Progenitor cell of endocrine pancreas (in vitro differentiated cells): ENCODE data around the gene FASN. TPM values are rescaled to one million over a fixed set of nuclear protein-coding genes. Genes with fewer than 3 reads are reported as not detected.

Experiments used
- DNase-seq: peaks from one replicate; pipeline ENCODE4 v3.0.0; 2021; ENCODE audit warnings: low spot score; ENCODE audit not compliant: unreplicated experiment
- H3K27ac Mint-ChIP-seq: 2 replicates; pipeline ENCODE4 v1.8.0; 2021; ENCODE audit warnings: mild to moderate bottlenecking, moderate library complexity, mixed read lengths
- H3K27me3 Mint-ChIP-seq: 2 replicates; pipeline ENCODE4 v1.8.0; 2021; ENCODE audit warnings: mixed read lengths
- H3K36me3 Mint-ChIP-seq: 2 replicates; pipeline ENCODE4 v1.8.0; 2022; ENCODE audit warnings: mixed read lengths; ENCODE audit not compliant: insufficient read depth
- H3K4me1 Mint-ChIP-seq: 2 replicates; pipeline ENCODE4 v1.8.0; 2021; ENCODE audit warnings: low read depth, mixed read lengths
- H3K4me3 Mint-ChIP-seq: 2 replicates; pipeline ENCODE4 v1.8.0; 2021; ENCODE audit warnings: low read depth, mild to moderate bottlenecking, moderate library complexity, mixed read lengths
- H3K9me3 Mint-ChIP-seq: 2 replicates; pipeline ENCODE4 v1.8.0; 2021; ENCODE audit warnings: low read depth, mixed read lengths
- CTCF ChIP-seq: fragments of 200-600 bp; sonication (generic); IDR thresholded peaks from one replicate; pipeline ENCODE4 v1.5.0; 2021; ENCODE audit warnings: antibody characterized with exemption, mild to moderate bottlenecking; ENCODE audit not compliant: unreplicated experiment
- total RNA-seq: library from RNA; stranded (reverse); gene quantifications from 2 replicates; pipeline ENCODE4 v1.2.1, GENCODE V29; 2021

FASN gene
- total RNA-seq, 1 donor from 2014 or later = 308 TPM

GRCh38 chr17:82112181-82112913, 14.3 kb upstream of the FASN start:
- Mint-ChIP-seq H3K27ac (peak overlapping the region; percentile 27), H3K27me3 (no peaks in the 10 kb centered on the region), H3K4me3 (no peak overlapping the region), H3K9me3 (no peaks in the 10 kb centered on the region), H3K4me1 (peaks cover 14% of the 10 kb centered on the region), H3K36me3 (peaks cover 6% of the 10 kb centered on the region)
- no peak for TF ChIP-seq CTCF
- no peak for DNase-seq

DNA sequence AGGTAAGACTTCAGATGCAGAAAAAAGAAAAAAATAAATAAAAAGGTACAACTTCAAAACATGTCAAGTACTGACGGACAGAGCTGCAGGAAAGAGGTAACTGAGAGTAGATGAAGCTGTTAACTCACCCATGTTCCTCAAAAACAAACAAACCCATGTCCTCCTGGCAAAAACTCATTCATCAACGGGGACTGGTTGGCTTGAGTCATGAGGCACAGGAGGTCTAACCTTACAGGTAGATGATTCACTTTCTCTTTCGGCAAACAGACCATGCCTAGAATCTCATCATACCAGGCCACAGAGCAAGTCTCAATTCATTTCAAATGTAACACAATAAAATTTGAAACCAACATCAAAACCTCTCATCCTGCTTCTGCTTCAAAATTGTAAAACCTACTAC, 12.3 kb upstream of the FASN start:
- Mint-ChIP-seq H3K36me3 (peaks cover 6% of the 10 kb centered on the region), H3K4me1 (peaks cover 18% of the 10 kb centered on the region), H3K4me3 (no peak overlapping the region), H3K27me3 (no peaks in the 10 kb centered on the region), H3K27ac (no peak overlapping the region), H3K9me3 (no peaks in the 10 kb centered on the region)
- no peak for TF ChIP-seq CTCF
- no peak for DNase-seq

DNA sequence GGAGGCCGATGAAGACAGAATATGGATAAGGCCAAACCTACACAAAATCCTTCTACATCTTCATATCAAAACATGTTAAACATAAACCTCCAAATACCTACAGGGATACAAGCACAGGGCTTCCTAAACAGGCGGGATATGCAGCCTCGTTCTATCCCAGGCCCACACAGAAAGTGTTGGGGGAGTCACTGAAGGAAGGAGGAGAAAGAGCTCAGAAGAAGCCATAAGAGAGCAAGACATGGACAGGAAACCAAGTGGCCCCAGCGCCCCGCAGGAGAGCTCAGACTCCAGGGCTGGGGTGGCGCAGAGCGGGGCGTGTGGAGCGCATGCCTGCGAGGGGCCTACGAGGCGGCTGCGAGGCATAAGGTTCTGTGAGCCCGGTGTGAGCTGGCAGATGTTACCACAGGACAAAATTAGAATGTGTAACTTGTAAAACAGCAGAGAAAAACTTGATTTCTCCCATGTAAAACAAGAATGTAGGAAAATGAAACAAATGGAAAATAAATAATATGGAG, 11.0 kb upstream of the FASN start:
- no peak for DNase-seq
- Mint-ChIP-seq H3K27me3 (no peaks in the 10 kb centered on the region), H3K4me3 (no peak overlapping the region), H3K4me1 (peaks cover 24% of the 10 kb centered on the region), H3K36me3 (peaks cover 5% of the 10 kb centered on the region), H3K9me3 (no peaks in the 10 kb centered on the region), H3K27ac (peak overlapping the region; percentile 37)
- TF ChIP-seq CTCF = no peak

GRCh38 chr17:82108496-82108945, 10.5 kb upstream of the FASN start:
- Mint-ChIP-seq H3K4me3 (no peak overlapping the region), H3K27ac (no peak overlapping the region), H3K27me3 (no peaks in the 10 kb centered on the region), H3K36me3 (peaks cover 3% of the 10 kb centered on the region), H3K9me3 (no peaks in the 10 kb centered on the region), H3K4me1 (peaks cover 27% of the 10 kb centered on the region)
- DNase-seq = no peak
- no peak for TF ChIP-seq CTCF

DNA sequence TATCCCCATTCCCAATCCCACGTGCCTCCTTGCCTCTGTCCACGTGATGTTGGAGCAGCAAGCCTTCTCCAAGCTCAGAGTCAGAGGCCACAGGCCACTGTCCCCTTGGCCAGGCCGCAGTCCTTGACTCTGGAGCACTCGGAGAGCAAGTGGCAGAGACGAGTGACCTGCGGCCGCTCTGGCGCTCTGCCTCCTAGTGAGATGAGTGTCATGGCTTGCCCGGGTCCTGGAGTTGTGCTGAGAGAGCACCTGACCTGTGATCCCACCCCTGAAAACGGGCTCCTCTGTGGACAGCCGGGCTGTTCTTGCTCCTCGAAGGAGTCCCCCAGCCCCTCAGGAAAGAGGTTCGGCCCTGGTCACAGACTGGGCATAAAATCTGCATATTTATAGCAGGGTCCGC, 10.0 kb upstream of the FASN start:
- no peak for DNase-seq
- no peak overlapping the region for H3K4me3 Mint-ChIP-seq
- peaks cover 30% of the 10 kb centered on the region for H3K4me1 Mint-ChIP-seq
- H3K27me3 Mint-ChIP-seq = no peaks in the 10 kb centered on the region
- H3K36me3 Mint-ChIP-seq = peaks cover 3% of the 10 kb centered on the region
- no peak overlapping the region for H3K27ac Mint-ChIP-seq
- no peak for TF ChIP-seq CTCF
- no peaks in the 10 kb centered on the region for H3K9me3 Mint-ChIP-seq
